NOMO-1 (cell line): Measurements from ENCODE around the gene SSU72.

Experiments
- DNase-seq, 2 experiments: peaks; one replicate each; lab custom pipeline; 2025; ENCODE audit not compliant: unreplicated experiment in 2 of 2; lab: John Stamatoyannopoulos, UW

Gene SSU72

GRCh38 chr1:1574721-1575537 lies at the start of gene SSU72:
SSU72 (minus strand) TSS chr1:1574863; CDS start chr1:1574557, 306 bp downstream.
- DNase-seq, result peak; percentile 80 to 91

GRCh38 chr1:1623631-1624442 lies 49.2 kb upstream of the SSU72 start:
- DNase-seq, result no peak

- no peak for DNase-seq
These were observed 48.5 kb upstream of the SSU72 start for GRCh38 chr1:1623181-1623630.

GRCh38 chr1:1622788-1623094 lies 48.1 kb upstream of the SSU72 start:
- no peak for DNase-seq

- DNase-seq, result no peak
These were observed 47.5 kb upstream of the SSU72 start for GRCh38 chr1:1622010-1622787.

- no peak for DNase-seq
These were observed 46.7 kb upstream of the SSU72 start for GRCh38 chr1:1621173-1622009.

- no peak for DNase-seq
These were observed 45.9 kb upstream of the SSU72 start for GRCh38 chr1:1620433-1621139.

GRCh38 chr1:1619917-1620361 lies 45.3 kb upstream of the SSU72 start:
- no peak for DNase-seq

- no peak for DNase-seq
These were observed 43.9 kb upstream of the SSU72 start for GRCh38 chr1:1618396-1619068.

GRCh38 chr1:1617925-1618324 lies 43.3 kb upstream of the SSU72 start:
- no peak for DNase-seq

- DNase-seq, result no peak
These were observed 42.9 kb upstream of the SSU72 start for GRCh38 chr1:1617516-1617915.

- DNase-seq, result no peak
These were observed 42.2 kb upstream of the SSU72 start for GRCh38 chr1:1616838-1617237.

- DNase-seq, result peak in 1 of 2 experiments; percentile 22
These were observed 41.6 kb upstream of the SSU72 start for GRCh38 chr1:1616045-1616790.

- DNase-seq, result peak; percentile 96 to 97
These were observed 40.8 kb upstream of the SSU72 start, which contains the start of gene MIB2 for GRCh38 chr1:1615256-1616044. MIB2 (plus strand) TSS chr1:1615500; CDS start chr1:1623453, 7,953 bp downstream.

- no peak for DNase-seq
These were observed 40.2 kb upstream of the SSU72 start for GRCh38 chr1:1614954-1615255.

GRCh38 chr1:1614204-1614953 lies 39.7 kb upstream of the SSU72 start:
- peak; percentile 76 to 86 for DNase-seq

- DNase-seq, result no peak
These were observed 38.9 kb upstream of the SSU72 start for GRCh38 chr1:1613509-1614082.
